K562 (cell line): Measurements from ENCODE around the gene MPPED2. TPM values are rescaled to one million over a fixed set of nuclear protein-coding genes. Genes with fewer than 3 reads are reported as not detected.

Source experiments
- ATAC-seq: fragments of 200-7000 bp; cut with Tn5 transposase; 3 replicates; pipeline ENCODE4 v1.9.1; 2020; ENCODE audit warnings: moderate library complexity
- BruUV-seq: library from RNA; stranded (reverse); fragments of 400-500 nt; replicated peaks from 2 replicates; lab custom pipeline; 2021; lab: Mats Ljungman, UMichigan
- CTCF ChIA-PET: fragments of 300-600 bp; formaldehyde crosslinking; extraction: SDS; loops from one replicate; lab custom pipeline; 2021; ENCODE audit warnings: low intra/inter-chr PET ratio; lab: Yijun Ruan, JAX
- POLR2A ChIA-PET: fragments of 300-600, 350-650 bp; sonication (Branson Sonifier 250); formaldehyde crosslinking; extraction: SDS; loops from one replicate; lab custom pipeline; 2021; ENCODE audit warnings: antibody characterized with exemption, inconsistent platforms; lab: Yijun Ruan, JAX
- DNase-seq, 4 experiments: peaks; one replicate each; pipeline versions ENCODE4 v3.0.0 to v3.0.0-alpha.2; 2011 to 2018; ENCODE audit warnings: low spot score in 3 of 4, mixed read lengths in 3 of 4; ENCODE audit errors: extremely low read depth in 1 of 4
- FAIRE-seq: peaks from 2 replicates; lab custom pipeline; 2011; peaks lifted over from hg19 to GRCh38; lab: Jason Lieb, UNC
- H2AFZ ChIP-seq: 2 replicates; pipeline ENCODE4 v1.6.0; 2011; ENCODE audit warnings: low read depth, low read length, control low read depth, inconsistent platforms
- H3K27ac ChIP-seq: fragments of 200-600 bp; 3 replicates; pipeline ENCODE4 v1.8.0; 2011; ENCODE audit warnings: low read depth, mild to moderate bottlenecking, control low read depth, inconsistent platforms, low read length, moderate library complexity, mixed read lengths; ENCODE audit errors: extremely low read depth
- H3K27me3 ChIP-seq, 2 experiments: fragments of 300-600 bp in 1 of 2; 2 replicates in 1 of 2; 3 replicates in 1 of 2; pipeline versions ENCODE4 v1.6.0 to v1.8.0; 2011; ENCODE audit warnings: inconsistent platforms in 2 of 2, low read length in 2 of 2, mild to moderate bottlenecking in 1 of 2, mixed read lengths in 1 of 2, moderate library complexity in 1 of 2; ENCODE audit not compliant: control insufficient read depth in 2 of 2, insufficient read depth in 2 of 2
- H3K36me3 ChIP-seq: fragments of 300-600 bp; 3 replicates; pipeline ENCODE4 v1.8.0; 2011; ENCODE audit warnings: mild to moderate bottlenecking, low read length, inconsistent platforms; ENCODE audit not compliant: control insufficient read depth, insufficient read depth
- H3K4me1 ChIP-seq, 2 experiments: fragments of 200-600 bp in 1 of 2; replicated peaks in 1 of 2; 2 replicates in 1 of 2; 3 replicates in 1 of 2; pipeline versions ENCODE4 v1.5.1 to v1.8.0; 2011; ENCODE audit warnings: inconsistent platforms in 2 of 2, low read length in 2 of 2, mild to moderate bottlenecking in 1 of 2, mixed read lengths in 1 of 2, moderate library complexity in 1 of 2; ENCODE audit not compliant: control insufficient read depth in 2 of 2, insufficient read depth in 2 of 2
- H3K4me2 ChIP-seq: 2 replicates; pipeline ENCODE4 v1.6.1; 2011; ENCODE audit warnings: low read length, control low read depth, inconsistent platforms, mixed read lengths; ENCODE audit not compliant: insufficient read depth
- H3K4me3 ChIP-seq: fragments of 200-600 bp; sonication (generic), shearing (Covaris generic); 2 replicates; pipeline ENCODE4 v1.5.1; 2016; ENCODE audit warnings: control low read depth, inconsistent platforms
- H3K79me2 ChIP-seq: fragments of 200-600 bp; 3 replicates; pipeline ENCODE4 v1.8.0; 2011; ENCODE audit warnings: low read length, inconsistent platforms; ENCODE audit not compliant: control insufficient read depth, insufficient read depth
- H3K9ac ChIP-seq, 2 experiments: 2 replicates each; pipeline versions ENCODE4 v1.6.0 to v1.6.1; 2011; ENCODE audit warnings: low read depth in 2 of 2, low read length in 2 of 2, control low read depth in 1 of 2, inconsistent platforms in 1 of 2, mild to moderate bottlenecking in 1 of 2, mixed read lengths in 1 of 2; ENCODE audit not compliant: insufficient read depth in 1 of 2
- H3K9me1 ChIP-seq: one replicate; pipeline ENCODE4 v1.6.0; 2011; ENCODE audit warnings: inconsistent platforms, mild to moderate bottlenecking, low read length, moderate library complexity; ENCODE audit not compliant: control insufficient read depth, insufficient read depth
- H3K9me3 ChIP-seq: replicated peaks from 2 replicates; pipeline ENCODE4 v1.5.1; 2011; ENCODE audit warnings: low read depth, low read length, inconsistent platforms; ENCODE audit not compliant: control insufficient read depth, insufficient read depth
- H4K20me1 ChIP-seq: replicated peaks from 2 replicates; pipeline ENCODE4 v1.6.1; 2011; ENCODE audit warnings: low read length, inconsistent platforms, mixed read lengths; ENCODE audit not compliant: control insufficient read depth, insufficient read depth
- FOXK1 ChIP-seq: sonication (generic); formaldehyde crosslinking; IDR thresholded peaks from 2 replicates; pipeline ENCODE4 v1.8.0; 2022; ENCODE audit warnings: missing genetic modification reagents, mild to moderate bottlenecking, borderline replicate concordance
- LEF1 ChIP-seq: fragments of 450-650 bp; IDR thresholded peaks from 2 replicates; pipeline ENCODE4 v1.6.1; 2016; ENCODE audit warnings: mild to moderate bottlenecking
- MTF1 ChIP-seq: fragments of 250-450 bp; sonication (Bioruptor Pico); IDR thresholded peaks from 2 replicates; pipeline ENCODE4 v1.9.0; 2021; ENCODE audit warnings: moderate library complexity, mild to moderate bottlenecking, inconsistent platforms, borderline replicate concordance
- NELFE ChIP-seq: IDR thresholded peaks from 2 replicates; pipeline ENCODE4 v1.6.1; 2011; ENCODE audit warnings: mild to moderate bottlenecking; ENCODE audit not compliant: insufficient read depth, insufficient read length
- NR2C1 ChIP-seq, 2 experiments: fragments of 450-650 bp; IDR thresholded peaks; 2 replicates each; pipeline ENCODE4 v1.6.1; 2017; ENCODE audit warnings: mild to moderate bottlenecking in 2 of 2, antibody characterized with exemption in 1 of 2, inconsistent platforms in 1 of 2, missing compliant biosample characterization in 1 of 2, missing genetic modification characterization in 1 of 2
- RFX5 ChIP-seq: IDR thresholded peaks from 2 replicates; pipeline ENCODE4 v1.6.1; 2011; ENCODE audit warnings: low read depth, mild to moderate bottlenecking, improper control_type of control experiment, low read length
- SAFB2 ChIP-seq: fragments of 200-400 bp; formaldehyde crosslinking; IDR thresholded peaks from 2 replicates; pipeline ENCODE4 v1.6.1; 2018; ENCODE audit warnings: borderline replicate concordance, low read length, low read depth, moderate library complexity; ENCODE audit not compliant: severe bottlenecking
- ZNF551 ChIP-seq: fragments of 250-450 bp; sonication (Bioruptor Pico); IDR thresholded peaks from 2 replicates; pipeline ENCODE4 v1.5.0; 2021; ENCODE audit warnings: mild to moderate bottlenecking, moderate library complexity
- WGBS: fragments of 100-300 bp; shearing (Covaris generic); methylation state at CpG from one replicate; pipeline ENCODE4 v1.1.6; 2016; ENCODE audit warnings: low coverage, mixed read lengths; ENCODE audit not compliant: insufficient coverage; ENCODE audit errors: missing lambda C conversion rate; 5-methylcytosine and 5-hydroxymethylcytosine counted together
- in situ Hi-C: fragments of 300-500 bp; cut with MboI; formaldehyde crosslinking; loops from 4 replicates; pipeline ENCODE4 v1.15.0; 2018; ENCODE audit warnings: inconsistent platforms, mixed read lengths
- intact Hi-C: fragments of 100-400 bp; cut with micrococcal nuclease; formaldehyde crosslinking; loops from 2 replicates; pipeline ENCODE4 v1.14.2; 2022
- polyA plus RNA-seq, 8 experiments: library from polyadenylated mRNA; depleted of rRNA in 4 of 8; stranded (reverse) in 5 of 8; unstranded in 3 of 8; fragments of >200 nt; fragmentation: Nextera tagmentation in 2 of 8; fragmentation: Illumina TruSeq in 1 of 8; extraction: Ambion mirVana in 2 of 8; extraction: Trizol in 1 of 8; gene quantifications; 2 replicates each; pipeline versions ENCODE4 v1.2.1 to v1.2.3, GENCODE V29; 2011 to 2014; ENCODE audit warnings: inconsistent platforms in 1 of 8, missing spikeins in 1 of 8
- total RNA-seq, 7 experiments: library from RNA; depleted of rRNA in 6 of 7; stranded (reverse); fragments of >200 nt in 6 of 7; fragmentation: Illumina TruSeq in 2 of 7; extraction: Trizol in 2 of 7; gene quantifications; 2 replicates each; pipeline versions ENCODE4 v1.2.1 to v1.2.3, GENCODE V29; 2011 to 2021; ENCODE audit warnings: low replicate concordance in 1 of 7
- TF ChIP-seq, protein P1 (sequence below): fragments of 250-450 bp; sonication (Bioruptor Pico); IDR thresholded peaks from 2 replicates; pipeline ENCODE4 v1.5.0; 2020; ENCODE audit warnings: mild to moderate bottlenecking, borderline replicate concordance
- TF ChIP-seq, protein P2 (sequence below): sonication (generic); formaldehyde crosslinking; IDR thresholded peaks from 2 replicates; pipeline ENCODE4 v1.8.1; 2023; ENCODE audit warnings: mild to moderate bottlenecking, missing genetic modification reagents
- TF ChIP-seq, protein P3 (sequence below): fragments of 450-650 bp; formaldehyde crosslinking; IDR thresholded peaks from 2 replicates; pipeline ENCODE4 v1.4.0; 2020; ENCODE audit warnings: mild to moderate bottlenecking, moderate library complexity
- TF ChIP-seq, protein P4 (sequence below): fragments of 250-450 bp; sonication (Bioruptor Pico); IDR thresholded peaks from 2 replicates; pipeline ENCODE4 v1.5.0; 2021; ENCODE audit warnings: mild to moderate bottlenecking, borderline replicate concordance
- TF ChIP-seq, protein P5 (sequence below), 2 experiments: fragments of 450-650 bp in 1 of 2; sonication (generic) in 1 of 2; formaldehyde crosslinking in 1 of 2; IDR thresholded peaks in 1 of 2; conservative IDR thresholded peaks in 1 of 2; 2 replicates each; pipeline versions ENCODE4 v1.6.1 to v1.8.1; 2016 to 2023; ENCODE audit warnings: mild to moderate bottlenecking in 2 of 2, moderate library complexity in 2 of 2, inconsistent platforms in 1 of 2, missing genetic modification reagents in 1 of 2

The MPPED2 gene
- total and polyA plus RNA-seq, 9 of the 15 experiments (the other 6 are each of a cell fraction or from before 2014, with no cell fraction given), result not detected

DNA sequence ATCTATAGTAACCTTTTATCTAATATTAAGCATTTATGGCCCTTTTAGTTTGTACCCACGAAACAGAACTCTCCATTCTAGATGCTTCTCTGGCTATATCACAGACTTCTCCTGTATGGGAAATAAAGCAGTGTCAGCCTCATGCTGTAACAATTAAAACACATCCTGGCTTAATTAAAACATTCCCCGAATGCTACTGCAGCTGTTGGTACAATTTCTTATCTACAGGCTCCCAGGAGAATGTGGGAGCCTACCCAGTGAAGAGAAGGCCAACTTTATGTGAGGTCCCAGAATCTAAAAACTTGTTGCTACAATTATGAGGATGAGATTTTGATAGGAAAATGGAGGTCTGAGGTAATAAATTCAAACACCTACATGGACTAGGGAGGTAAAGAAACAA, 83.8 kb downstream of the MPPED2 start:
- Histone ChIP-seq H3K27me3 (no peaks in the 10 kb centered on the region), H3K4me1 (no peaks in the 10 kb centered on the region), H3K4me3 (no peak overlapping the region), H3K9me3 (no peaks in the 10 kb centered on the region), H3K9me1 (no peaks in the 10 kb centered on the region), H2AFZ (no peak overlapping the region), H4K20me1 (no peaks in the 10 kb centered on the region), H3K9ac (no peak overlapping the region), H3K36me3 (no peaks in the 10 kb centered on the region), H3K4me2 (no peak overlapping the region), H3K79me2 (no peaks in the 10 kb centered on the region), H3K27ac (no peak overlapping the region)
- BruUV-seq, result no TSS peak
- intact Hi-C loops (no loop called here), in situ Hi-C loops (no loop called here)
- ATAC-seq, result no peak
- ChIA-PET POLR2A (no interaction called here), CTCF (no interaction called here)
- no peak for FAIRE-seq
- 5% methylated on average over 2 of the region's 2 CpGs for WGBS
- no peak for DNase-seq
- TF ChIP-seq, protein P1, sequence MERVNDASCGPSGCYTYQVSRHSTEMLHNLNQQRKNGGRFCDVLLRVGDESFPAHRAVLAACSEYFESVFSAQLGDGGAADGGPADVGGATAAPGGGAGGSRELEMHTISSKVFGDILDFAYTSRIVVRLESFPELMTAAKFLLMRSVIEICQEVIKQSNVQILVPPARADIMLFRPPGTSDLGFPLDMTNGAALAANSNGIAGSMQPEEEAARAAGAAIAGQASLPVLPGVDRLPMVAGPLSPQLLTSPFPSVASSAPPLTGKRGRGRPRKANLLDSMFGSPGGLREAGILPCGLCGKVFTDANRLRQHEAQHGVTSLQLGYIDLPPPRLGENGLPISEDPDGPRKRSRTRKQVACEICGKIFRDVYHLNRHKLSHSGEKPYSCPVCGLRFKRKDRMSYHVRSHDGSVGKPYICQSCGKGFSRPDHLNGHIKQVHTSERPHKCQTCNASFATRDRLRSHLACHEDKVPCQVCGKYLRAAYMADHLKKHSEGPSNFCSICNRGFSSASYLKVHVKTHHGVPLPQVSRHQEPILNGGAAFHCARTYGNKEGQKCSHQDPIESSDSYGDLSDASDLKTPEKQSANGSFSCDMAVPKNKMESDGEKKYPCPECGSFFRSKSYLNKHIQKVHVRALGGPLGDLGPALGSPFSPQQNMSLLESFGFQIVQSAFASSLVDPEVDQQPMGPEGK (CRISPR knock-in tag), result no peak
- TF ChIP-seq FOXK1 (CRISPR knock-in tag) (no peak), MTF1 (CRISPR knock-in tag) (no peak), LEF1 (no peak), ZNF551 (CRISPR knock-in tag) (no peak), NELFE (no peak), SAFB2 (no peak), RFX5 (no peak), NR2C1 (IDR thresholded peaks at IDR 0.05) (no peak), NR2C1 (tag; IDR thresholded peaks at IDR 0.05) (no peak)
- TF ChIP-seq, protein P2, sequence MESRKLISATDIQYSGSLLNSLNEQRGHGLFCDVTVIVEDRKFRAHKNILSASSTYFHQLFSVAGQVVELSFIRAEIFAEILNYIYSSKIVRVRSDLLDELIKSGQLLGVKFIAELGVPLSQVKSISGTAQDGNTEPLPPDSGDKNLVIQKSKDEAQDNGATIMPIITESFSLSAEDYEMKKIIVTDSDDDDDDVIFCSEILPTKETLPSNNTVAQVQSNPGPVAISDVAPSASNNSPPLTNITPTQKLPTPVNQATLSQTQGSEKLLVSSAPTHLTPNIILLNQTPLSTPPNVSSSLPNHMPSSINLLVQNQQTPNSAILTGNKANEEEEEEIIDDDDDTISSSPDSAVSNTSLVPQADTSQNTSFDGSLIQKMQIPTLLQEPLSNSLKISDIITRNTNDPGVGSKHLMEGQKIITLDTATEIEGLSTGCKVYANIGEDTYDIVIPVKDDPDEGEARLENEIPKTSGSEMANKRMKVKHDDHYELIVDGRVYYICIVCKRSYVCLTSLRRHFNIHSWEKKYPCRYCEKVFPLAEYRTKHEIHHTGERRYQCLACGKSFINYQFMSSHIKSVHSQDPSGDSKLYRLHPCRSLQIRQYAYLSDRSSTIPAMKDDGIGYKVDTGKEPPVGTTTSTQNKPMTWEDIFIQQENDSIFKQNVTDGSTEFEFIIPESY (CRISPR knock-in tag), result no peak
- TF ChIP-seq, protein P3, sequence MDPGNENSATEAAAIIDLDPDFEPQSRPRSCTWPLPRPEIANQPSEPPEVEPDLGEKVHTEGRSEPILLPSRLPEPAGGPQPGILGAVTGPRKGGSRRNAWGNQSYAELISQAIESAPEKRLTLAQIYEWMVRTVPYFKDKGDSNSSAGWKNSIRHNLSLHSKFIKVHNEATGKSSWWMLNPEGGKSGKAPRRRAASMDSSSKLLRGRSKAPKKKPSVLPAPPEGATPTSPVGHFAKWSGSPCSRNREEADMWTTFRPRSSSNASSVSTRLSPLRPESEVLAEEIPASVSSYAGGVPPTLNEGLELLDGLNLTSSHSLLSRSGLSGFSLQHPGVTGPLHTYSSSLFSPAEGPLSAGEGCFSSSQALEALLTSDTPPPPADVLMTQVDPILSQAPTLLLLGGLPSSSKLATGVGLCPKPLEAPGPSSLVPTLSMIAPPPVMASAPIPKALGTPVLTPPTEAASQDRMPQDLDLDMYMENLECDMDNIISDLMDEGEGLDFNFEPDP, result no peak
- TF ChIP-seq, protein P4, sequence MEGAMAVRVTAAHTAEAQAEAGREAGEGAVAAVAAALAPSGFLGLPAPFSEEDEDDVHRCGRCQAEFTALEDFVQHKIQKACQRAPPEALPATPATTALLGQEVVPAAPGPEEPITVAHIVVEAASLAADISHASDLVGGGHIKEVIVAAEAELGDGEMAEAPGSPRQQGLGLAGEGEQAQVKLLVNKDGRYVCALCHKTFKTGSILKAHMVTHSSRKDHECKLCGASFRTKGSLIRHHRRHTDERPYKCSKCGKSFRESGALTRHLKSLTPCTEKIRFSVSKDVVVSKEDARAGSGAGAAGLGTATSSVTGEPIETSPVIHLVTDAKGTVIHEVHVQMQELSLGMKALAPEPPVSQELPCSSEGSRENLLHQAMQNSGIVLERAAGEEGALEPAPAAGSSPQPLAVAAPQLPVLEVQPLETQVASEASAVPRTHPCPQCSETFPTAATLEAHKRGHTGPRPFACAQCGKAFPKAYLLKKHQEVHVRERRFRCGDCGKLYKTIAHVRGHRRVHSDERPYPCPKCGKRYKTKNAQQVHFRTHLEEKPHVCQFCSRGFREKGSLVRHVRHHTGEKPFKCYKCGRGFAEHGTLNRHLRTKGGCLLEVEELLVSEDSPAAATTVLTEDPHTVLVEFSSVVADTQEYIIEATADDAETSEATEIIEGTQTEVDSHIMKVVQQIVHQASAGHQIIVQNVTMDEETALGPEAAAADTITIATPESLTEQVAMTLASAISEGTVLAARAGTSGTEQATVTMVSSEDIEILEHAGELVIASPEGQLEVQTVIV (CRISPR knock-in tag), result no peak
- TF ChIP-seq, protein P5, sequence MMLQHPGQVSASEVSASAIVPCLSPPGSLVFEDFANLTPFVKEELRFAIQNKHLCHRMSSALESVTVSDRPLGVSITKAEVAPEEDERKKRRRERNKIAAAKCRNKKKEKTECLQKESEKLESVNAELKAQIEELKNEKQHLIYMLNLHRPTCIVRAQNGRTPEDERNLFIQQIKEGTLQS (IDR thresholded peaks at IDR 0.05), result no peak
- TF ChIP-seq, protein P5 (CRISPR knock-in tag; conservative IDR thresholded peaks at IDR 0.05), result no peak
